NT2/D1 (cell line): ENCODE results near the gene SMURF1.
"Not testable (repeated sequence)": the region's sequence is repeated elsewhere in the genome, so short reads cannot be mapped to it uniquely, and the experiment has no call there.

Experiments
- DNase-seq: peaks from one replicate; pipeline ENCODE4 v3.0.0-alpha.2; 2011; ENCODE audit warnings: low read depth, low spot score
- H3K27me3 ChIP-seq: 2 replicates; pipeline ENCODE4 v1.6.0; 2011; ENCODE audit warnings: mild to moderate bottlenecking; ENCODE audit not compliant: insufficient read length, insufficient read depth
- H3K36me3 ChIP-seq: 2 replicates; pipeline ENCODE4 v1.6.1; 2011; ENCODE audit warnings: mild to moderate bottlenecking, low read length, mixed read lengths; ENCODE audit not compliant: insufficient read depth, insufficient read length
- H3K4me1 ChIP-seq: 2 replicates; pipeline ENCODE4 v1.5.1; 2011; ENCODE audit not compliant: insufficient read depth, insufficient read length
- H3K4me3 ChIP-seq: 2 replicates; pipeline ENCODE4 v1.5.1; 2011; ENCODE audit warnings: low read depth; ENCODE audit not compliant: insufficient read length
- H3K9ac ChIP-seq: 2 replicates; pipeline ENCODE4 v1.6.0; 2011; ENCODE audit warnings: low read depth; ENCODE audit not compliant: insufficient read length
- H3K9me3 ChIP-seq: 2 replicates; pipeline ENCODE4 v1.5.1; 2011; ENCODE audit warnings: mild to moderate bottlenecking, low read length; ENCODE audit not compliant: insufficient read depth
- SUZ12 ChIP-seq: IDR thresholded peaks from 2 replicates; pipeline ENCODE4 v1.6.1; 2011; ENCODE audit not compliant: insufficient read length, insufficient read depth; ENCODE audit errors: extremely low read depth
- YY1 ChIP-seq: IDR thresholded peaks from 2 replicates; pipeline ENCODE4 v1.6.1; 2011; ENCODE audit not compliant: insufficient read length, insufficient read depth
- ZNF274 ChIP-seq: IDR thresholded peaks from 2 replicates; pipeline ENCODE4 v1.6.1; 2011; ENCODE audit warnings: mild to moderate bottlenecking, low read depth, low read length

SMURF1 gene

DNA sequence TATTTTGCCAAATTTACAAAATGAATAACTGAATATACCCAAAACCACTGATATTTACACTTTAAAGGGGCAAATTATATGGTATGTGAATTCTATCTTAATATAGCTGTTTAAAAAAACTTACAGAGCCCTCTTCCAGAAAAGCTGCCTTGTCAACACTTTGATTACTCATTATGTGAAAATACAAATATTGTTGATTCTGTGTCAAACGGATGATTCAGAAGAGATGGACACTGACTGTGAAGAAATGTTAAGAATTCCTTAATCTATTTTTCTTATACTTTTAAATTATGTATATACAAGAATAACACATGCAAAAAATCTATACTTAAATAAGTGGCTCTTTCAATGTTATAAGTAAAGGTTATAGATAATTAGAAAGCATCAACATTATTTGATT lies 41.5 kb downstream of the SMURF1 start:
- Histone ChIP-seq H3K9ac (no peak overlapping the region), H3K4me1 (peaks cover 2% of the 10 kb centered on the region)

GRCh38 chr7:99101516-99101915 lies 42.4 kb downstream of the SMURF1 start:
- H3K27me3 ChIP-seq, H3K9ac ChIP-seq, DNase-seq, H3K9me3 ChIP-seq, H3K36me3 ChIP-seq, H3K4me1 ChIP-seq, H3K4me3 ChIP-seq: not testable (repeated sequence)

More for the DNA sequence above, 41.5 kb downstream of the SMURF1 start:
- H3K4me3 ChIP-seq: no peak overlapping the region
- TF ChIP-seq ZNF274: no peak
- no peak for TF ChIP-seq YY1
- TF ChIP-seq SUZ12: no peak
- DNase-seq: no peak
- H3K9me3 ChIP-seq: peaks cover 2% of the 10 kb centered on the region; the same call in 1 of the 2 replicates
- no peaks in the 10 kb centered on the region for H3K36me3 ChIP-seq
- no peaks in the 10 kb centered on the region for H3K27me3 ChIP-seq

GRCh38 chr7:99099499-99100077 lies 44.3 kb downstream of the SMURF1 start:
- no peak for TF ChIP-seq SUZ12

DNA sequence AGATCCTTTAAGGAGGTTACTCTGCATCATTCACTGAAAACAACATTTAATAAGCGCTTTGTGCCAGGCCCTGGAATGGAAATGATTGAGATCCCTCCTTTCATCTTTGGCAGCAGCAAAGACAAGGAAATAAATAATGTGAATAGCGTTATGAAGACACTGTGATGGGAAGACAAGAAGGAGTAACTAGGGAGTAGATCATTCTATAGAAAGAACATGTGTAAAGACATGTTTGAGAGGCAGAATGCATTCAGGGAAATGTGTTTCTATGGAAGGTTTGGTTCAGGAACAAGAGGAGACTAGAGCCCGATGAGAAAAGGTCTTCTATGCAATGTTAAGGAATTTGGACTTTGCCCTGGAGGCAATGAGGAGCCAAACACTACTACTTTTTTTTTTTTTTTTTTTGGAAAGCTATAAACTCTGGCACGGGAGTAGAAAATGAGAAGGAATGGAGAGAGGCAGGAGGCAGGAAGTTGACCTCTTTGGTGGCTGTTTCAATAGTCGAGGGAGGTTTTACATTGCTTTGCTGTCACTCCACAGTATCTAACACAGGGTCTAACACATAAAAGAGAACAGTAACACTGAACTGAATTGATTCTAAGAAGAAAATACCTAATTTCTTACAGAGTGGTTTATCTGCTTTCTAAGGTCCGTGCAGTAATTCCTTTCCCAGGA lies 44.9 kb downstream of the SMURF1 start:
- Histone ChIP-seq H3K9ac (no peak overlapping the region), H3K27me3 (no peaks in the 10 kb centered on the region), H3K4me1 (peaks cover 2% of the 10 kb centered on the region), H3K4me3 (no peak overlapping the region), H3K36me3 (no peaks in the 10 kb centered on the region), H3K9me3 (peaks cover 4% of the 10 kb centered on the region; the same call in 1 of the 2 replicates)
- peak; percentile 62 for DNase-seq
- TF ChIP-seq YY1 (no peak), ZNF274 (no peak), SUZ12 (no peak)

More at GRCh38 chr7:99099499-99100077, 44.3 kb downstream of the SMURF1 start:
- Histone ChIP-seq H3K4me3 (no peak overlapping the region), H3K9ac (no peak overlapping the region), H3K4me1 (peaks cover 2% of the 10 kb centered on the region), H3K36me3 (no peaks in the 10 kb centered on the region), H3K9me3 (peaks cover 4% of the 10 kb centered on the region; the same call in 1 of the 2 replicates), H3K27me3 (no peaks in the 10 kb centered on the region)
- no peak for DNase-seq

DNA sequence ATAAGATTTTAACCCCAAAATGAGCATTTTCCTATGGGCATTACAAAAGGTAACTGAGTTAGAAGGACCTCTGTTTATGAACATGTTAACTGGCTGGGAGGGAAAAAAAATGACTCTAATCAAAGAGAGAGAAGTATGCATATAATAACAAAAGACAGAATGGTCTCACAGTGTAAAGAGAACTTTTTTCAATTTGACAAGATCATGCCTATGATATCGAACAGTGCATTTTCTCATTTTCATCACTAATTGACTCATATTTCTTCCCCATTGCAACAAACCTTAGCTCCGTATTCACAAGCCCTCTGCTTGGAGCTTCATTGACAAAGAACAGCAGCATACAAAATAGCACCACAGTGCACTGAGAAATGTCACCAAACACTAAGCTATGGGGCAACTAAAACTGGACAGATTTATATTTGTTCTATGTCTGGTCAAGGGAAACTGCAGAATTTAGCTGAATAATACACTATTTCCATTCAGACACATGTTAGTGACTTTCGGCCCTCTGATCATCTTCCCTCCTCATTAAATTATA lies 45.6 kb downstream of the SMURF1 start:
- H3K27me3 ChIP-seq: no peaks in the 10 kb centered on the region
- TF ChIP-seq SUZ12: no peak
- no peak for TF ChIP-seq ZNF274
- TF ChIP-seq YY1: no peak
- H3K9ac ChIP-seq: no peak overlapping the region
- no peak for DNase-seq
- H3K4me3 ChIP-seq: no peak overlapping the region
- no peaks in the 10 kb centered on the region for H3K36me3 ChIP-seq
- peaks cover 2% of the 10 kb centered on the region for H3K4me1 ChIP-seq
- peaks cover 4% of the 10 kb centered on the region; the same call in 1 of the 2 replicates for H3K9me3 ChIP-seq

DNA sequence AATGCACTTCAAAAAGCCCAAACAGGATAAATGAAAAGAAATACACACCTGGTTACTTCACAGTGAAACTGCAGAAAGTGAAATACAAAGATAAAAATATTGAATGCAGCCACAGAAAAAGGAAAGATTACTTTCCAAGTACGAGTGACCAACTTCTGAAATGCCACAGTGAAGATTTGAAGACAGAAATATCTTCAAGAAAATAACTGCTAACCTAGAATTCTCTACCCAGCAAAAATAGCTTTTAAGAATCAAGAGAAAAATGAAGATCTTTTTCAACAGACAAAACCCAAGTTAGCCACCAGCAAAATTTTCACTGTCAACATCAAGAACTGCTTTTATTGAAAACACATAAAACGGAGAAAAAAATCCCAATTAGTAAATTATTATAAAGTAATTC lies 46.2 kb downstream of the SMURF1 start:
- Histone ChIP-seq H3K4me3 (no peak overlapping the region), H3K9ac (no peak overlapping the region), H3K4me1 (peaks cover 2% of the 10 kb centered on the region), H3K36me3 (no peaks in the 10 kb centered on the region), H3K9me3 (peaks cover 4% of the 10 kb centered on the region; the same call in 1 of the 2 replicates), H3K27me3 (no peaks in the 10 kb centered on the region)
- no peak for DNase-seq
- TF ChIP-seq ZNF274 (no peak), YY1 (no peak), SUZ12 (no peak)

DNA sequence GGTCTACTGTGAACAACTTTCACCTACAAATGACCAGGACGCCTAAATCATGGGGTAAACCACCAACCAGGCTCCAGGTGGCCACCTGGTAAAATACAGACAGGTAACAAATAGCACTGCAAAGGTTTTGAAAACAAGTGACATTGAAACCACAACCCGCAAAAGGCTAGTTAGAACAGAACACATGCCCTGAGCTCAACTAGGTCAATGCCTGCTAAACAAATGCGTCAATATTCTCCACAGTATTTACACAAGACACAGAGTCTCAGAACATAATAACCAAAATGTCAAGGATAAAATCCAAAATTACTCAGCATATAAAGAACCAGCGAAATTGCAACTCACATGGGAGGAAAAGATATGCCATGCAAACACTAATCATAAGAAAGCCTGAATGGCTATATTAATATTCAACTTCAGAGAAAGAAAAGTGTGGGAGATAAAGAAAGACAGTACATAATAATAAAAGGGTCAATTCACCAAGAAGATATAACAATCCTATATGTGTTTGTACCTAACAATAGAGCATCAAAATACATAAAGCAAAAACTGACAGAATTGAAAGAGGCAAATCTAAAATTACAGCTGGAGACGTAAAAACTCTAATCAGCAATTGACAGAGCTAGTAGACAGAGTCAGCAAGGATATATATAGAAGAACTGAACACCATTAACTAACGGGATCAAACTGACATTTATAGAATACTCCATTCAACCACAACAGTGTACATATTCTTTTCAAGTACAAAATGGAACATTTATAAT lies 47.6 kb downstream of the SMURF1 start:
- H3K36me3 ChIP-seq: no peaks in the 10 kb centered on the region
- peaks cover 2% of the 10 kb centered on the region for H3K4me1 ChIP-seq
- peaks cover 4% of the 10 kb centered on the region; the same call in 1 of the 2 replicates for H3K9me3 ChIP-seq
- no peak for DNase-seq
- TF ChIP-seq SUZ12 (no peak), ZNF274 (no peak), YY1 (no peak)
- H3K27me3 ChIP-seq: no peaks in the 10 kb centered on the region
- H3K4me3 ChIP-seq: no peak overlapping the region
- no peak overlapping the region for H3K9ac ChIP-seq
